GM23248 (cell line): ENCODE measurements around the gene FARS2.

Source experiments
- EZH2 ChIP-seq: fragments of 200-600 bp; sonication (generic); IDR thresholded peaks from 2 replicates; pipeline ENCODE4 v1.6.1; 2018; ENCODE audit warnings: antibody characterized with exemption, mild to moderate bottlenecking; ENCODE audit not compliant: insufficient read depth, poor library complexity, severe bottlenecking
- EZH2phosphoT487 ChIP-seq: fragments of 200-600 bp; sonication (generic); IDR thresholded peaks from 2 replicates; pipeline ENCODE4 v1.6.1; 2018; ENCODE audit warnings: antibody characterized with exemption, moderate library complexity, mild to moderate bottlenecking, low read depth; ENCODE audit not compliant: insufficient read depth

DNA sequence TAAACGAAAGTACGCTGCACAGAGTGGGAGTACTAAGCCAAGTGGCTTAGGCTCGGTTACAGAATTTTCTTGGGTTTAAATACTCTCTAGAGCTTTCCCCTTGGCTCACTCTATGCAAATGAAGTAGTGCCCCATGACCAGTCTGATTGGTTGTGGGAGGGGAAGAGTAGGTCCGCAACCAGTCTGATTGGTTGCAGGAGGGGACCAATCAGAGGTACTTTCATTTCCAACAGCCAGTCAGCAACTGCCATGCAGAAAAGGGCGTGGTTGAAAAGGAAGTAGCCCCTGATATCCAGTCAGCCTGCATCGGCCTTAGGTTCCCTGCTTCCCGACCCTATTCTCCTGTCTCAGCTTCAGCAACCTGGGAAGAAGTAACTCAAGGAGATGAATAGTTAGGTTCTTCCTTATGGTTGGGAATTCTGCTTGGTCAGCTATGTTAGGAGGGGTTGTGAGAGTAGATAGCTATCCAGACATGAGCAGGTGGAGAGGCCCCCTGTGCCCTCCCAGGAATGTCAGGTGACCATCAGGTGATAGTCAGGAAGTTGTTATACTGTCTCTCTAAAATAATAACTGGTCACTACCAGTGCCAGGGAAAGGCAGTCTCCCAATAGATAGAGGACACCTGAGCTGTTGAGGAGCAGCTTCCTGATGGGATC is 57.4 kb downstream of the FARS2 start:
- no peak for TF ChIP-seq EZH2
- TF ChIP-seq EZH2phosphoT487, result no peak
